GM10266 (cell line): ENCODE measurements around the gene TSPAN31.

ENCODE experiments used
- DNase-seq: peaks from one replicate; pipeline ENCODE4 v3.0.0; 2012; ENCODE audit errors: extremely low spot score
- CTCF ChIP-seq: IDR thresholded peaks from 2 replicates; pipeline ENCODE4 v1.5.1; 2012; ENCODE audit warnings: mild to moderate bottlenecking, low read depth; ENCODE audit not compliant: control insufficient read depth, insufficient read depth; ENCODE audit errors: missing control alignments

The TSPAN31 gene

GRCh38 chr12:57779736-57780135 lies 34.9 kb downstream of the TSPAN31 start:
- TF ChIP-seq CTCF, result no peak
- no peak for DNase-seq

- TF ChIP-seq CTCF, result no peak
- DNase-seq, result no peak
These were observed 35.6 kb downstream of the TSPAN31 start for GRCh38 chr12:57780284-57780897.

- DNase-seq, result no peak
- no peak for TF ChIP-seq CTCF
These were observed 36.4 kb downstream of the TSPAN31 start for GRCh38 chr12:57781244-57781643.

GRCh38 chr12:57781801-57782200 lies 37.0 kb downstream of the TSPAN31 start:
- no peak for TF ChIP-seq CTCF
- DNase-seq, result no peak

GRCh38 chr12:57782243-57782607 lies 37.4 kb downstream of the TSPAN31 start:
- DNase-seq, result no peak
- TF ChIP-seq CTCF, result no peak

GRCh38 chr12:57782608-57783465 lies 38.0 kb downstream of the TSPAN31 start, which contains the start of gene TSFM:
TSFM (plus strand) TSS chr12:57782787; CDS start chr12:57782802, 15 bp downstream.
- peak; percentile 82 for DNase-seq
- TF ChIP-seq CTCF, result peak; percentile 97

- no peak for DNase-seq
These were observed 38.6 kb downstream of the TSPAN31 start for GRCh38 chr12:57783466-57783801.

More at GRCh38 chr12:57783466-57783801, 38.6 kb downstream of the TSPAN31 start:
- TF ChIP-seq CTCF, result no peak
